Endothelial cell of umbilical vein (primary cell): ENCODE data around the gene ZBTB17. TPM values are rescaled to one million over a fixed set of nuclear protein-coding genes. Genes with fewer than 3 reads are reported as not detected.

Source experiments
- BruUV-seq: library from RNA; stranded (reverse); fragments of 400-500 nt; replicated peaks from 2 replicates; lab custom pipeline; 2021; lab: Mats Ljungman, UMichigan
- CTCF ChIA-PET: fragments of 300-600, 350-600 bp; sonication (Branson Sonifier 250); formaldehyde crosslinking; loops from one replicate; lab custom pipeline; 2021; ENCODE audit warnings: antibody characterized with exemption, inconsistent platforms; lab: Charles Lee
- POLR2A ChIA-PET: fragments of 300-600, 350-600 bp; sonication (Branson Sonifier 250); formaldehyde crosslinking; loops from one replicate; lab custom pipeline; 2021; ENCODE audit warnings: antibody characterized with exemption, inconsistent platforms; lab: Charles Lee
- DNase-seq: peaks from one replicate; pipeline ENCODE4 v3.0.0-alpha.2; 2011; ENCODE audit warnings: low read depth, low spot score
- FAIRE-seq: peaks from 2 replicates; lab custom pipeline; 2011; peaks lifted over from hg19 to GRCh38; lab: Jason Lieb, UNC
- H2AFZ ChIP-seq: 2 replicates; pipeline ENCODE4 v1.6.0; 2012; ENCODE audit warnings: low read depth, low read length, control low read depth, inconsistent platforms
- H3K27ac ChIP-seq: 2 replicates; pipeline ENCODE4 v1.5.1; 2011; ENCODE audit warnings: low read depth, mild to moderate bottlenecking, control low read depth, low read length, moderate library complexity; ENCODE audit not compliant: insufficient read depth
- H3K27me3 ChIP-seq, 2 experiments: 2 replicates each; pipeline versions ENCODE4 v1.6.0 to v1.6.1; 2011; ENCODE audit warnings: low read length in 2 of 2, mixed read lengths in 1 of 2; ENCODE audit not compliant: control insufficient read depth in 2 of 2, insufficient read depth in 2 of 2
- H3K36me3 ChIP-seq, 2 experiments: 2 replicates in 1 of 2; 3 replicates in 1 of 2; pipeline ENCODE4 v1.5.1; 2011; ENCODE audit warnings: low read length in 2 of 2, mild to moderate bottlenecking in 1 of 2, moderate library complexity in 1 of 2; ENCODE audit not compliant: control insufficient read depth in 2 of 2, insufficient read depth in 2 of 2; ENCODE audit errors: extremely low read depth in 1 of 2
- H3K4me1 ChIP-seq: 3 replicates; pipeline ENCODE4 v1.5.1; 2011; ENCODE audit warnings: mild to moderate bottlenecking, low read length; ENCODE audit not compliant: control insufficient read depth, insufficient read depth; ENCODE audit errors: extremely low read depth
- H3K4me2 ChIP-seq: 2 replicates; pipeline ENCODE4 v1.6.1; 2011; ENCODE audit warnings: low read length, control low read depth, mixed read lengths; ENCODE audit not compliant: insufficient read depth
- H3K4me3 ChIP-seq, 3 experiments: fragments of 200-600 bp in 1 of 3; sonication (generic), shearing (Covaris generic) in 1 of 3; replicated peaks in 1 of 3; 2 replicates each; pipeline ENCODE4 v1.5.1; 2011 to 2016; ENCODE audit warnings: control low read depth in 3 of 3, low read length in 3 of 3, mild to moderate bottlenecking in 2 of 3, inconsistent platforms in 1 of 3, low read depth in 1 of 3, moderate library complexity in 1 of 3; ENCODE audit not compliant: insufficient read depth in 1 of 3
- H3K79me2 ChIP-seq: 2 replicates; pipeline ENCODE4 v1.6.0; 2012; ENCODE audit warnings: low read length, inconsistent platforms; ENCODE audit not compliant: control insufficient read depth, insufficient read depth
- H3K9ac ChIP-seq: replicated peaks from 2 replicates; pipeline ENCODE3; 2011; ENCODE audit warnings: low read length, control low read depth; ENCODE audit not compliant: insufficient read depth; ENCODE audit errors: extremely low read depth
- H3K9me1 ChIP-seq: replicated peaks from 3 replicates; pipeline ENCODE4 v1.6.0; 2011; ENCODE audit warnings: mild to moderate bottlenecking, low read length; ENCODE audit not compliant: control insufficient read depth, insufficient read depth; ENCODE audit errors: extremely low read depth
- H3K9me3 ChIP-seq: replicated peaks from 2 replicates; pipeline ENCODE4 v1.5.1; 2012; ENCODE audit warnings: low read length, inconsistent platforms; ENCODE audit not compliant: control insufficient read depth, insufficient read depth
- H4K20me1 ChIP-seq: replicated peaks from 2 replicates; pipeline ENCODE3; 2011; ENCODE audit warnings: mild to moderate bottlenecking, low read length; ENCODE audit not compliant: control insufficient read depth, insufficient read depth; ENCODE audit errors: extremely low read depth
- CTCF ChIP-seq, 2 donors: IDR thresholded peaks; 1 replicate in 1 of 2; 2 replicates in 1 of 2; pipeline ENCODE4 v1.5.1; 2011; ENCODE audit warnings: low read length in 2 of 2, mild to moderate bottlenecking in 2 of 2, moderate library complexity in 2 of 2, control low read depth in 1 of 2, inconsistent platforms in 1 of 2, low read depth in 1 of 2; ENCODE audit not compliant: insufficient read depth in 1 of 2; ENCODE audit errors: extremely low read depth in 1 of 2
- EZH2 ChIP-seq: IDR thresholded peaks from 2 replicates; pipeline ENCODE4 v1.6.1; 2012; ENCODE audit warnings: borderline replicate concordance, low read depth, mild to moderate bottlenecking, moderate library complexity, low read length, inconsistent platforms; ENCODE audit not compliant: severe bottlenecking
- FOS ChIP-seq: IDR thresholded peaks from 2 replicates; pipeline ENCODE4 v1.6.1; 2011; ENCODE audit warnings: mild to moderate bottlenecking, low read length, moderate library complexity, borderline replicate concordance; ENCODE audit not compliant: insufficient read depth
- GATA2 ChIP-seq: IDR thresholded peaks from 2 replicates; pipeline ENCODE4 v1.7.0; 2011; ENCODE audit warnings: low read depth, mild to moderate bottlenecking, moderate library complexity, mixed read lengths, low read length; ENCODE audit not compliant: insufficient read length, insufficient read depth
- JUN ChIP-seq: IDR thresholded peaks from 2 replicates; pipeline ENCODE4 v1.6.1; 2011; ENCODE audit warnings: borderline replicate concordance, low read depth; ENCODE audit not compliant: insufficient read length, insufficient read depth
- MAX ChIP-seq: IDR thresholded peaks from 2 replicates; pipeline ENCODE4 v1.6.1; 2011; ENCODE audit not compliant: insufficient read depth, insufficient read length
- MYC ChIP-seq: IDR thresholded peaks from one replicate; pipeline ENCODE4 v1.6.1; 2011; ENCODE audit warnings: mild to moderate bottlenecking, low read depth, low read length
- POLR2A ChIP-seq: IDR thresholded peaks from 2 replicates; pipeline ENCODE4 v1.6.1; 2012; ENCODE audit warnings: low read depth, mild to moderate bottlenecking, control low read depth, low read length
- POLR2AphosphoS5 ChIP-seq: IDR thresholded peaks from 2 replicates; pipeline ENCODE4 v1.6.1; 2012; ENCODE audit warnings: low read depth, mild to moderate bottlenecking, control low read depth, low read length, moderate library complexity; ENCODE audit not compliant: insufficient read depth
- dilution Hi-C: fragments of 300-500 bp; cut with MboI; formaldehyde crosslinking; loops from one replicate; pipeline ENCODE4 v1.15.0; 2019; ENCODE audit warnings: low sequenced_read_pairs; ENCODE audit not compliant: extremely low pct_ligation_motif_present
- intact Hi-C: fragments of 100-400 bp; cut with micrococcal nuclease; formaldehyde crosslinking; loops from one replicate; pipeline ENCODE4 v1.10.0; 2022
- polyA plus RNA-seq, 4 experiments: library from polyadenylated mRNA; depleted of rRNA in 3 of 4; stranded (reverse) in 3 of 4; unstranded in 1 of 4; fragments of >200 nt; gene quantifications; 2 replicates each; pipeline versions ENCODE4 v1.2.1 to v1.2.3, GENCODE V29; 2011 to 2012; ENCODE audit warnings: missing spikeins in 1 of 4
- total RNA-seq: library from RNA; stranded (reverse); gene quantifications from 2 replicates; pipeline ENCODE4 v1.2.3, GENCODE V29; 2021

ZBTB17 gene
- total and polyA plus RNA-seq, 2 donors (not counting 3 experiments of a cell fraction or from before 2014, with no cell fraction given): 43.9 to 72.7 TPM

GRCh38 chr1:15993666-15994065 lies 17.8 kb upstream of the ZBTB17 start:
- no peaks in the 10 kb centered on the region for H3K79me2 ChIP-seq
- H3K4me2 ChIP-seq: no peak overlapping the region
- H3K27ac ChIP-seq: no peak overlapping the region
- DNase-seq: no peak
- intact Hi-C loops (loop anchor here (1.0 to 2.0 kb wide), 6 partner anchors 36 to 201 kb away; no protein-coding TSS in a partner anchor), dilution Hi-C loops (no loop called here)
- H3K9ac ChIP-seq: no peak overlapping the region
- ChIA-PET POLR2A (no interaction called here), CTCF (interaction anchor here (1.1 to 2.9 kb wide), 10 partner anchors 8 to 202 kb away, joined by 3 to 34 read pairs (median 9); no protein-coding TSS in a partner anchor)
- H3K4me3 ChIP-seq: no peak overlapping the region
- no peaks in the 10 kb centered on the region for H3K9me1 ChIP-seq
- no TSS peak for BruUV-seq
- no peaks in the 10 kb centered on the region for H3K4me1 ChIP-seq
- H4K20me1 ChIP-seq: no peaks in the 10 kb centered on the region
- no peak overlapping the region for H2AFZ ChIP-seq
- H3K27me3 ChIP-seq: no peaks in the 10 kb centered on the region
- H3K36me3 ChIP-seq: no peaks in the 10 kb centered on the region
- TF ChIP-seq CTCF (IDR thresholded peaks at IDR 0.05; ENCODE audit: extremely low read depth in 1 of 2, insufficient read depth in 1 of 2, low read depth in 1 of 2, low read length in 2 of 2) (no peak), POLR2A (no peak), GATA2 (no peak), POLR2AphosphoS5 (no peak), JUN (no peak), EZH2 (no peak), FOS (no peak), MYC (no peak), MAX (no peak)
- no peaks in the 10 kb centered on the region for H3K9me3 ChIP-seq
- no peak for FAIRE-seq
